22Rv1 (cell line): ENCODE results near the gene ZCWPW1.

ENCODE experiments used
- ZFX ChIP-seq: fragments of 450-650 bp; IDR thresholded peaks from 2 replicates; pipeline ENCODE4 v1.6.1; 2017; ENCODE audit warnings: antibody characterized with exemption, borderline replicate concordance
- TF ChIP-seq, protein P1 (sequence below): fragments of 450-650 bp; IDR thresholded peaks from 2 replicates; pipeline ENCODE4 v1.5.1; 2017; ENCODE audit warnings: mild to moderate bottlenecking

DNA sequence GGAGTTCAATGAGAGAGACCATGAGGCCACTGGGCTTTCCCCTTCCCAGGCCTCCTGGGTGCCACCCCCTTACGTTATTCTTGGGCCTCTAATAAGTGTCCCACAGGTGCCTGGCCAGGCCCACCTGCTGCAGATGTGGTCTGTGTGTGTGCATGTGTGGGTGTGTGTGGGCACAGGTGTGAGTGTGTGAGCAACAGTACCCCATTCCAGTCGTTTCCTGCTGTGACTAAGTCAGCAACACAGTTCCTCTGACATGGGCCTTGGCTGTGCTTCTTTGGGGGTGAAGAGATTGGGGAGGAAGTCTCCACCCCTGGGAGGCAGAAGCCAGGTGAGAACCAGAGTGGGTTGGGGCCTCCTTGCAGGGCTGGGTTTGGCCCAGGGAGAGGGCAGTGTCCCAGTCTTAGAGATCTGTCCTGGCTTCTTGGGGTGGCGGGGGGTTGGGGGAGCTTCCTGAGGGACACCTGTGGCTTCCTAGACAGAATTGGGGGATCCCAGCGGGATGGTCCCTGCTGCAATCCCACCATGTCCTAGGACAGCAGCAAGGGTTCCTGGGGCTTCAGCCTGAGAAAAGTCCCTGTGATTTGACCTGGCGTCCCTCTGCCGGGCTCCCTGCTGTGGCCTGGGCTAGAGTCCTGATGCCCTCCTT is 74.7 kb downstream of the ZCWPW1 start:
- TF ChIP-seq, protein P1, sequence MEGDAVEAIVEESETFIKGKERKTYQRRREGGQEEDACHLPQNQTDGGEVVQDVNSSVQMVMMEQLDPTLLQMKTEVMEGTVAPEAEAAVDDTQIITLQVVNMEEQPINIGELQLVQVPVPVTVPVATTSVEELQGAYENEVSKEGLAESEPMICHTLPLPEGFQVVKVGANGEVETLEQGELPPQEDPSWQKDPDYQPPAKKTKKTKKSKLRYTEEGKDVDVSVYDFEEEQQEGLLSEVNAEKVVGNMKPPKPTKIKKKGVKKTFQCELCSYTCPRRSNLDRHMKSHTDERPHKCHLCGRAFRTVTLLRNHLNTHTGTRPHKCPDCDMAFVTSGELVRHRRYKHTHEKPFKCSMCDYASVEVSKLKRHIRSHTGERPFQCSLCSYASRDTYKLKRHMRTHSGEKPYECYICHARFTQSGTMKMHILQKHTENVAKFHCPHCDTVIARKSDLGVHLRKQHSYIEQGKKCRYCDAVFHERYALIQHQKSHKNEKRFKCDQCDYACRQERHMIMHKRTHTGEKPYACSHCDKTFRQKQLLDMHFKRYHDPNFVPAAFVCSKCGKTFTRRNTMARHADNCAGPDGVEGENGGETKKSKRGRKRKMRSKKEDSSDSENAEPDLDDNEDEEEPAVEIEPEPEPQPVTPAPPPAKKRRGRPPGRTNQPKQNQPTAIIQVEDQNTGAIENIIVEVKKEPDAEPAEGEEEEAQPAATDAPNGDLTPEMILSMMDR, result no peak
- no peak for TF ChIP-seq ZFX
